Epidermal melanocyte (primary cell): Measurements from ENCODE around the gene TPI1.
"Not testable (repeated sequence)": the region's sequence is repeated elsewhere in the genome, so short reads cannot be mapped to it uniquely, and the experiment has no call there.

Experiments used
- DNase-seq: peaks from one replicate; pipeline ENCODE4 v3.0.0; 2011; ENCODE audit warnings: low spot score; ENCODE audit not compliant: insufficient read length

The TPI1 gene

DNA sequence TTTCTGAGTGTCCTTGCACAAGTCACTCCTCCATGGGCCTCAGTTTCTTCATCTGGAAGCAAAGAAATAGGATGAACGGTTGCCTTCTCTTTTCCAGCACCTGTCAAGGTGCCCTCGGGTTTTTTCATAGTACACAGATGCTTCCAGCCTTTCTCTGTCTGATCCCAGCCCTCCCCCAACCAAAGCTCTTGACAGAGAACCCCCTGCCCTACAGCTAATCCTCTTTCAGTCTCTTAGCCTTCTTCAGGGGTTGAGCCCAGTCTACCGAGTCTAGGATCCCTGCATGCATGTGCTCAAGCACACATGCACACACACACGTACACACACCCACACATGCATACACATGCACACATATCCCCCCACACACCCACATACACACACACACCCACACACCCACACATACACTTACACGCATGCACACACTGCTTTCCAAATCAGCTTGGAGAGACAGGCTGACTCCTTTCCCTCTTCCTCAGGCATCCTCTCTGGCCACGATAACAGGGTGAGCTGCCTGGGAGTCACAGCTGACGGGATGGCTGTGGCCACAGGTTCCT is 20.9 kb upstream of the TPI1 start:
- no peak for DNase-seq

DNA sequence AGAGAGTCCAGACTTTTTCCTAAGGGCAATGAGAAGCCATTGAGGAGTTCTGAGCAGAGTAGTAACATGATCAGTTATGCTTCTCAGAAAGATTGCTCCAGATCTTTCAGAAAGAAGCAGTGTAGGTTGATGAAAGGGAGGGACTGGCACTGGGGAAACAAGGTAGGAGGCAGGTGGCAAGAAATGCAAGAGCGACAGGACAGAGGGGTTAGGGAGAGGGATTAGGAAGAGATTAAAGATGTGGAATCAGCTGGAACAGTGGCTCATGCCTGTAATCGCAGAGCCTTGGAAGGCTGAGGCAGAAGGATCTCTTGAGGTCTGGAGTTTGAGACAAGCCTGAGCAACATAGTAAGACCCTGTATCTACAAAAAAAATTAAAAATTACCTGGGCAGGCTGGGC is 19.7 kb upstream of the TPI1 start:
- no peak for DNase-seq

DNA sequence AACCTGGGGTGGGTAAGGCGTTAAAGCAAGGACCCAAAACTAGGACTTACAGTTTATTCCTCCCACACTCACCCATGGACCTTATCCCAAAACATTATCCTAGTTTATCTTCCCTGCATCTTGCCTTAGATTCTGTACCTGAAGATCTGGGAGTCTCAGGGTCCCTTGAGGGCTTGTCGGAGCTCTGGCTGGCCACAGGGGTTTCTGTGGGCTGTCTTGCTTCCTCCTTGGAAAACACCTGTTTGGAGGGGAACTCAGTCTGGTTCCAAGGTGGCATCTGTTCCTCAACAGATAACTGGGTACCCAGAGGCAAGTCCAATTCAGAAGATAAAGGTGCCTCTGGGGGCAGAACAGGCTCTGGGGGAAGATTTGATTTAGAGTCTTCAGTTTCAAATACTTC is 17.9 kb upstream of the TPI1 start:
- no peak for DNase-seq

DNA sequence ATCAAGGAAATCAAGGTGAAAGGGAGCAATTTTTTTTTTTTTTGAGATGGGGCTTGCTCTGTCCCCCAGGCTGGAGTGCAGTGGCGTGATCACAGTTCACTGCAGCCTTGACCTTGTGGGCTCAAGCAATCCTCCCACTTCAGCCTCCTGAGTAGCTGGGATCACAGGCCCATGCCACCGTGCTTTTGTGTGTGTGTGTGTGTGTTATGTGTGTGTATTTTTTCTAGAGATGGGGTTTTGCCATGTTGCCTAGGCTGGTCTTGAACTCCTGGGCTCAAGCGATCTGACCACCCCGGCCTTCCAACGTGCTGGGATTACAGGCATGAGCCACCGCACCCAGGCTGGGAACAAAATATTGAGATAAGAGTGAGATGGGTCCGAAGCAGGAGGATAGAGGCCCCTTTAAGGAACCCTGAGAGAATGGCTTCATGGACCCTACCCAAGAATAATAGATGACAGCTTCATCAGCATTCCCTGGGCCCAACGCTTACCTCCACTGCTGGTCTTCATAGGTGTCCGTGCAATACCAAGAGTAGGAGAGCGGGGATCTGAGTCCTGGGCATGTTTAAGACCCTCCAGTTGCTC is 17.3 kb upstream of the TPI1 start:
- no peak for DNase-seq

DNA sequence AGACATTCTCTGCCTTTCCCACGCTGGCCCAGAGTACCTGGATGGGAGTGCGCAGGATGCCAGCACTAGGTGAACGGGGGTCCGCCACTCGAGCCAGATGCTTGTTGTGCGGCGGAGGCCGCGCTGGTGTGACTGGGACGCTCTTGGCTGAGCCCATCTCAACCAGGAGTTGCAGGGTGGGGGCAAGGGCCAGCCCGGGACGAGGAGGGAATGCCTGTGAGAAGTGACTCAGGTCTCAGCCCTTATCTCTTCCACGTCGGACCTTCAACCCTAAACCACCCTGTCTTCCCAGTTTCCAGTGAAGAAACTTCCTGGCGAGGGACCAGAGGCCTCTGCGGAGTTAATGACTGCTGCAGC is 16.6 kb upstream of the TPI1 start:
- DNase-seq: no peak

DNA sequence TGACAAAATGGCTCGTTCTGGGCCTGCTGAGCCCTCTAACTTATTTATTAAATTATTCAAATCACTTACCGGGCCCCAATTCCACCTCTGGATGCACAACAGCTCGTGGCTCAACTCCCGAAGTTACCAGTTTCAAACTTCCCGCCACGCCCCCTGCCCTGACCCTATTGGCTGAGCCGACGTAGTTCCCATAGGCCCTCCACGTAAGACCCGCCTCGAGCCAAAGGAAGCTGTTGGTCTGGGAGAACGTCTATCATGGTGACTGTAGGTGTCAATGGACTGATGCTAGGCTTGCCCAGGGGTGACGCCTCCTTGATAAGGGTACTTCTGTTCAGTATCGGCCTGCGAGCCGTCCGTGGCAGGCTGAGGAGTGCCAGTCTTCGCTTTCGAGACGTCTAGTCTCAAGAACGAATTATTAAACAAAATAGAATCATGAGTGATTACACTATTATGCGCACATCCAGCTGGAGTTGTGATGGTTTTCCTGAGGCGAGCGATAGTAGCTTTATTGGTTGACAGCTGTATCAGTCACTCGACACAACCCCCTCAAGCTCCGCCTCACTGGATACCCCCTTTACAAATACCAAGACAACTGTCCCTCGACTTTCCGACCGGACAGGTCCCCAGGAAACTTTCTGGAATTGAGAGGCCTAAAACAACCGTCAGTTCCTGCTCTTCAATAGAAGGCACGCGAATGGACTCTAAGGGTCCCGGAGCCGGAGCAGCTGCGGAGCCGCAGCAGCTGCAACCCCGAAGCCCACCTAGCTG is 16.0 kb upstream of the TPI1 start, which contains the start of gene CDCA3:
CDCA3 (minus strand) TSS at position 134 of the 768 bp plus-strand sequence. CDS start 334 bp downstream, outside the sequence.
- DNase-seq: peak; percentile 100

DNA sequence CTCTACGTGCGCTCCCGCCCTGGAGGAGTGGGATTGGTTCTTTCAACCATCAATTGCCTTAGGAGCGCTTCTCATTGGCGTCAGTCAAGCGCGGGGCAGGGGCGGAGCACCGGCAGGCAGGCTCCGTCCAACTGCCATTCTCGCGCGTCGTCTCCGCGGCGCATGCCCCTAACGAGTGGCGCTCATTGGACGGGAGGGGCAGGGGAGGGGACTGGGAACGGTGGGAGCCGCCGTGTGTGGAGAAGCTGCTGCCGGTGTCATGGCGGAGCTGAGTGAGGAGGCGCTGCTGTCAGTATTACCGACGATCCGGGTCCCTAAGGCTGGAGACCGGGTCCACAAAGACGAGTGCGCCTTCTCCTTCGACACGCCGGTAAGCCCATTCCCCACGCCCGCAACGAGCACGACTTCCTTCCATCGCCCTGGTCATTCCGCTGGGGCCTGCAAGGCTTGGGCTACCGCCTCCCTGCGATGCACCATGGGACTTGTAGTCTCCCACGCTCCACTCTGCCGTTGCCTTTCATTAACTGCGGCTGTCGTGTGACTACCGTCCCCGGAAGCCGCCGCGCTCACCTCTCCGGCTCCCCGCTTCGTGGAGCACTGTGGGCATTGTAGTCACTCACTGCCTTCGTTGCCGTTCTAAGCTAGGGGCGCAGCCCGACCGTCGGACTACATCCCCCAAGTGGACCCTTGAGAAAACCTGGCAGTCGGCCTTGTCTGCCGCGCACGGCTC is 15.2 kb upstream of the TPI1 start, which contains the start of gene USP5:
USP5 (plus strand) TSS at position 230 of the 730 bp plus-strand sequence; CDS start at position 260, 30 bp downstream.
- peak; percentile 97 for DNase-seq

DNA sequence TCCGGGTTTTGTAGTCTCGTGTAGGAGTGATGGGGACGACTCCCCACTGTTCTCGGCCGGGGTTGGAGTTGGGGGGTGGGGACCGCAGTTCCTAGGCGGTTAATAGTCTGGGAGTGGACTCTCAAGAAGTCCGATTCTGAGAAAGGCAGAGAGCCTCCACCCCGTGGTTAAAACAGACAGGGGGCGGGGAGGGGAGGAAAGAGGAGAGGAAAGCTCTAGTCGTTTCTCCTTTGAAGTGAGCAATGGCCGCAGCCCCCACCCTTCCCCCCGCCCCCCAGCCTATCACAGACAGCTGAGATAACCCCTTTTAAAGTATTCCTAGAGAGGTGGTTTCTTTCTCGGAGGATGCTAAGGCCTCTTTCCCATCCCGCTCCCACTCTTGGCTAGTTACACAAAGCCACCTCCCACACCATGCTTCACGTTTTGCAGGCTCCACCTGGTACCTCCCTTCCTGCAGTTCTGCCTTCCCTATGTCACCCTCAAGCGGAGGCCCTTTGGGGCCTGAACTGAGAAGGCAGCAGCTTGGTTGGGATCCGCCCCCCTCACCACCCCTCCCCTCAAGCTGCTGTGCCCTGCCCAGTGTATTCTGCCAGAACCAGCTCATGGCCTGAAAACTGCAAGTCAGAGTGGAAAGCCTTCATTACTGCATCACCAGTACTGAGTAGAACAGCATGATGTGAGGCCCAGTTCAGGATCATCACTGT is 14.5 kb upstream of the TPI1 start:
- DNase-seq: peak; percentile 46

DNA sequence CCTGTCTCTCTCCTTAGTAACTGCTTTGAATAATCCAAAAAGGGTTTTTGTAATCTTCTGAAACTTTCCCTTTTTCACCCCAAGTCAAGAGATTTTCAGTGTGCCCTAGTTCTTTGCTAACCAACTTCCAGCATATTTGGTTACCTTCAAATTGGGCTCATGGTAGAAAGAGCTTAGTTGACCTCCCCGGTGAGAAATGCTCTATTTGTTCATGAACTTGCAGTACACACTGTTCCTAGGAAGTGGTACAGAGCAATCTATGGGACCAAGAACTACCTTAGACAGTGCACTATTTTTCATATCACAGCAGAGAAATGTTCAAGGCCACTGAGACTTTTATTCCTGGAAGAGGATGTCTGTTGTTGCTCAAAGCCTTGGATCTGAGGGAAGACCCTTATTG is 13.7 kb upstream of the TPI1 start:
- DNase-seq: no peak

DNA sequence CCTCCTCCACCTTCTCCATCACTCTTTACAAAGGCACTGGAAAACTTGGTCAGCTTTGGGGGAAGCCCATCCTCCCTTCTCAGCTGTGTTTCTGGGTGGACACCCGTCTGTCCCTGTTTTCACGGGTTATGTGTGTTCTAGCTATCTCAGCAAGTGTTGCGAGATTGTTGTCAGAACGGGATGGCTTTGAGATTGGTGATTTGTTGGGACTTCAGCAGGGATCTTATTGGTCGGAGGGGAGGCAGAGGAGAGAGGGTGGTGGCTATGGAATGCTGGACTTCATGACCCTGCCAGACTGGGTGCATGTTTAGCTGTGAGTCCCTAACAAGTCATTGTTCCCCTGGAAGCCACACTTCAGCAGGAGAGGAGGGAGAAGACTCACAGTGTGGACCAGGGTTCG is 13.3 kb upstream of the TPI1 start:
- no peak for DNase-seq

DNA sequence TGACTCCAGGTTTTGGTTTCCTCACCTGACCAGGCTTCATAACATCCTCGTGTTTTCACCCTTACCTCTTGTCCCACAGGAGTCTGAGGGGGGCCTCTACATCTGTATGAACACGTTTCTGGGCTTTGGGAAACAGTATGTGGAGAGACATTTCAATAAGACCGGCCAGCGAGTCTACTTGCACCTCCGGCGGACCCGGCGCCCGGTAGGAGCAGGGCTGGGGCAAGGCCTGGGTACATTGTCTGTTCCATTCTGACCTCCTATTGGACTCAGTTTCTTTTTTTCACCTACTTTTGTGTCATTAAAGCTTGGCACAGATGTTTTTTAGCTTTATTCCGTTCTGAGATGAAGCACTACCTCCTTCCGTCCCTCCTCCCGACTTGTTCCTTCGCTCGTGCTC is 12.0 kb upstream of the TPI1 start:
- no peak for DNase-seq

DNA sequence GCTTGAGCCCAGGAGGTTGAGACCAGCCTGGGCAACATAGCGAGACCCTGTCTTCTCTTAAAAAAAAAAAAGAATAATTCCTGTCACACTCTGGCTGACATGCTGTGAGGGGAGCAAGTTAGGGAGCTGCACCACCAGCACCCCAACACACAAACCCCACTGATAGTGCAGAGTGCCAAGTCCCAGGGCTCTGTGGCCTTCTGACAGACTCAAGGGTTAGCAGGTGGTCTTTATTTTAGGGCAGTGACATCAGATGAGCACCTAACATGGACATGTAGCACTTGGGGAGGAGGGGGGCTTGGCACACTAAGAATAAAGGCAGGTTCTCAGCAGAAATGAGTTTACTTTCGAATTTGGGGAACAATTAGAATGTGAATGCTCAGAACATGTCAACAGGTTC is 8.5 kb upstream of the TPI1 start:
- DNase-seq: no peak

DNA sequence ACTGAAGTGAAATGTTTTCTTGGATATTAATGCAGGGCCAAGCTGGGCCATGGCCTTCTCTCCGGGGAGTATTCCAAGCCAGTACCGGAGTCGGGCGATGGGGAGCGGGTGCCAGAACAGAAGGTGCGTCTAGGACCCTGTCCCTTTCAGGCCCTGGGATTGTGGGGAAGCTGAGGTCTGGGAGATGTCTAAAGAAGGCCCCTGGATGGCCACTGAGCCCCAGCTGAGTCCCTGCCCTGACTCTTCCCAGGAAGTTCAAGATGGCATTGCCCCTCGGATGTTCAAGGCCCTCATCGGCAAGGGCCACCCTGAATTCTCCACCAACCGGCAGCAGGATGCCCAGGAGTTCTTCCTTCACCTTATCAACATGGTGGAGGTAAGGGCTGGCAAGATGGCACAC is 7.2 kb upstream of the TPI1 start:
- DNase-seq: no peak

DNA sequence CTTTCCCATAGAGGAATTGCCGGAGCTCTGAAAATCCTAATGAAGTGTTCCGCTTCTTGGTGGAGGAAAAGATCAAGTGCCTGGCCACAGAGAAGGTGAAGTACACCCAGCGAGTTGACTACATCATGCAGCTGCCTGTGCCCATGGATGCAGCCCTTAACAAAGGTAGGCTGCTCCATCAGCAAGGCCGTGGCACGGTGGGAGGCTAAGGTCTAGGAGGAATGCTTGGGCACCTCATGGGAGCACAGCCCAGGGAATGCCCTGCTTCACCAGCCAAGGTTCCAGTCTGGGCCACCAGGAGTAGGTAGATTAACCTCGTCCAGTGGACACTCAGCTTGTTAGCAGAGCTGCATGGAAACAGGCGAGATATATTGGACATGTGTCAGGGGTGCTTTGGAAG is 6.4 kb upstream of the TPI1 start:
- no peak for DNase-seq

DNA sequence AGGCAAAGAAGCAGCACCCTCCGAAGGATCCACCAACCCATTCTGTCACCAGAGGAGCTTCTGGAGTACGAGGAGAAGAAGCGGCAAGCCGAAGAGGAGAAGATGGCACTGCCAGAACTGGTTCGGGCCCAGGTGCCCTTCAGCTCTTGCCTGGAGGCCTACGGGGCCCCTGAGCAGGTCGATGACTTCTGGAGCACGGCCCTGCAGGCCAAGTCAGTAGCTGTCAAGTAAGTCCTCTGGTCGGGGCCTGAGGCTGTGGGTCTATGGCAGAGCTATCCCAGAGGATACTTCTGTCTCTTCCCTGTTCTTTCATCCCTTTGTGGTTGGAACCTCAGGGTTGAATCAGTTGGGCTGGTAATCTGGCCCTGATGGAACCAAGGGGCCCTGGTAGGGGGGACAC is 5.9 kb upstream of the TPI1 start:
- no peak for DNase-seq

DNA sequence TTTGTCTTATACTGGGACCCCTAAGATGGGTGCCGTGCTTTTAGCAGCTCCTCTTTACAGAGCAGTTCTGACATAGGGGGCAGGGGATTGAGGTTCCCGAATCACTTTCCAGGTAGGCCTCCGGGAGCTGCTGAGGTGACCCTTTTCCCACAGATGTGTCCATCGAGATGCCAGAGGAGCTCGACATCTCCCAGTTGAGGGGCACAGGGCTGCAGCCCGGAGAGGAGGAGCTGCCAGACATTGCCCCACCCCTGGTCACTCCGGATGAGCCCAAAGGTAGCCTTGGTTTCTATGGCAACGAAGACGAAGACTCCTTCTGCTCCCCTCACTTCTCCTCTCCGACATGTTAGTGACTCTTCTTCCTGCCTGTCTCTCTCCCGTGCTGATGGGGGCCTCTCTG is 4.3 kb upstream of the TPI1 start:
- DNase-seq: no peak

DNA sequence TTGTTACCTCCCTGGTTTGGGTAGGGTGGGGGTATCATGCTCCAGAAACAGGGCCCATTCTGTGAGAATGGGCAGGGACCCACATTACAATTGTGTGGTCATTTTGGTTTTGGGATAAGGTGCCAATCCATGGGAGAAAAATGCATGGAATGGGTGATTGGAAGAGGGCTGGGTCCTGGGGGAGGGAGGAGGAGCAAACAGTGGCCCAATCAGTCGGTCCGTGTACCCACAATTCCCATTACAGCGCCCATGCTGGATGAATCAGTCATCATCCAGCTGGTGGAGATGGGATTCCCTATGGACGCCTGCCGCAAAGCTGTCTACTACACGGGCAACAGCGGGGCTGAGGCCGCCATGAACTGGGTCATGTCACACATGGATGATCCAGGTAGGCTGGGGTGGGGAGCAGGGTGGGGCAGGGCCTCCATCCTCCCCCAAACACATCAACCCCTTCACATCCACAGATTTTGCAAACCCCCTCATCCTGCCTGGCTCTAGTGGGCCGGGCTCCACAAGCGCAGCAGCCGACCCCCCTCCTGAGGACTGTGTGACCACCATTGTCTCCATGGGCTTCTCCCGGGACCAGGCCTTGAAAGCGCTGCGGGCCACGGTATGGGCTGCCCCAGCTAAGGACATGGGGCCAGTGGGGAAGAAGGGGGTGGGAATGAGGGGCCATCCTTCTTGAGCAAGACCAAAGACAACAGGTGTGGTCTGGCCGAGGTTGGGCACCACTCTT is 3.6 kb upstream of the TPI1 start:
- DNase-seq: no peak

DNA sequence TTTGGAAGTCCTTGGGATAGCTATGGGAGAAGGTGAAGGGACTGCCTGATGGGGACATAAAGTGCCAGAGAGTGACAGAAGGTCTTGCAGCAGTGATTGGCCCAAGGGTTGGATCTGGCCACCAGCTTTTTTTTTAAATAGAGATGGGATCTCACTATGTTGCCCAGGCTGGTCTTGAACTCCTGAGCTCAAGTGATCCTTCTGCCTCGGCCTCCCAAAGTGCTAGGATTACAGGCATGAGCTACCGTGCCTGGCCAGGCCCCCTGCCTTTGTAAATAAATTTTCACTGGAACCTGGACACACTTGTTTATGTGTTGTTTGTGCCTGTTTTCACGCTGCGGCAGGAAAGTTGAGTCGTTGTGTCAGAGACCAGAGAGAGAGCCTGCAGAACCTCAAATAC is 2.0 kb upstream of the TPI1 start:
- not testable (repeated sequence) for DNase-seq

DNA sequence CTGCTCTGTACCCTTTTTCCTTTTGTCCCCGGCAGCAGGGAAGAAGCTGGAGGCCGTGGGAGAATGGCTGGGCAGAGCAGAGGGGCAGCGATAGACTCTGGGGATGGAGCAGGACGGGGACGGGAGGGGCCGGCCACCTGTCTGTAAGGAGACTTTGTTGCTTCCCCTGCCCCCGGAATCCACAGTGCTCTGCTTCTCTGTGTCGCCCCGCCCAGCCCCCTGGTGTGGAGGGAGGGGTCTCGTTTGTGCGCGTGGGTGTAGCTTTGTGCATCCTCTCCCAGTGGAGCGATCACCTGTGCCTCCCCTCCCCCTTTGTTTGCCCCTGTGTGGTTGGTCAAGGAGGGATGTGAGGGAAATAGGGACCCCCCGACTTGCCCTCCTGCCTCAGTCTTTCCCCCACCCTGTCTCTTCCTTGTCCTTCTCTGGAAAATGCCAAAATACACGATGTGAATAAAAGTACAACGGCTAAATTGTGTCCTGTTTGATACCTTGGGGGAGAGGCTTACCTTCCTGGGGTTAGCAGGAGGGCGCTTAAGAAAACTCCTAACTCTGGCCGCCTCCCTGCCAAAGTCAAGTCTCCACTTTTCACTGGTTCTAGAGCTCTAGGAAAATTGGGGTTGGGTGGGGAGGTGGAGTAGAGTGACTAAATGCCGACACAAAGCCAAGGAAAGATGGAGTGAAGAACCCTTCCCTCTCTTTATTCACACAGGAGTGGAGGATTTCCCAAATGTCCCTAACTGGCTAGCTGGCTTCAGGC is 990 bp upstream of the TPI1 start:
- DNase-seq: no peak

DNA sequence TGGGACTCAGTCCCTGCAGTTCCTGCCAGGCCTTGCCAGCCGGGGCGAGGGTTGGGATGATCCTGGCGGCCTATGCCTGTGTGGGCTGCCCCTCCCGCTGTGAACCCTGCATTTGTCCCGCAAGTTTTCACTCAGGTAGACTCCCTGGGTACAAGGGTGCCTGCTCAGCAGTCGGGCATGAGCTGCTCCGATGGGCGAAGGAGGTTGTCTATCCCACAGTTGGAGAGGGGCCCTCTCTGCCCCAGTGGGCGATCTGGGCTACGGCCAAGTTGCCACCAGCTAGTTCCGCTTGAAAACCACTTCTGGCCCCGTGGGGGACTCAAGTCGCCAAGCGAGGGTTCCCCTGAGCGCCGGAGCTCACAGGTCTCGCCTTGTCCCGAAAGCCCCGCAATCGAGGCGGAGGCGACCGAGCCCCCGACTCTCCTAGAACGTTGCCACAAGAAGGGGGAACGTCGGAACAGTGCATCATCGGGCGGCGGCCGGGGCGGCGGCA is 365 bp upstream of the TPI1 start:
- no peak for DNase-seq
